ENCODE data around the gene DCC. TPM values are rescaled to one million over a fixed set of nuclear protein-coding genes. Genes with fewer than 3 reads are reported as not detected.

DCC gene
- total RNA-seq, 2 donors from 2014 or later = not detected

GRCh38 chr18:52691841-52692240 is 351.8 kb downstream of the DCC start:
- H3K4me1 Mint-ChIP-seq (ENCODE audit: low read depth in 2 of 2) = no peaks in the 10 kb centered on the region
- H3K27me3 Mint-ChIP-seq = no peaks in the 10 kb centered on the region
- H3K4me3 Mint-ChIP-seq = no peak overlapping the region
- ATAC-seq (no peak), DNase-seq (ENCODE audit: low spot score) (no peak)
- no peak overlapping the region for H3K27ac Mint-ChIP-seq
- H3K36me3 Mint-ChIP-seq = no peaks in the 10 kb centered on the region
- H3K9me3 Mint-ChIP-seq = no peaks in the 10 kb centered on the region

- no peaks in the 10 kb centered on the region for H3K27me3 Mint-ChIP-seq
- H3K9me3 Mint-ChIP-seq = peaks cover 3% of the 10 kb centered on the region
- DNase-seq (ENCODE audit: low spot score) (no peak), ATAC-seq (no peak)
- H3K27ac Mint-ChIP-seq = no peak overlapping the region
- H3K4me1 Mint-ChIP-seq (ENCODE audit: low read depth in 2 of 2) = no peaks in the 10 kb centered on the region
- H3K36me3 Mint-ChIP-seq = no peaks in the 10 kb centered on the region
- H3K4me3 Mint-ChIP-seq = no peak overlapping the region
Observed at GRCh38 chr18:52694804-52695203, 354.8 kb downstream of the DCC start.

- H3K4me1 Mint-ChIP-seq (ENCODE audit: low read depth in 2 of 2) = no peaks in the 10 kb centered on the region
- peaks cover 10% of the 10 kb centered on the region for H3K9me3 Mint-ChIP-seq
- H3K4me3 Mint-ChIP-seq = no peak overlapping the region
- no peak overlapping the region for H3K27ac Mint-ChIP-seq
- peaks cover 4% of the 10 kb centered on the region for H3K36me3 Mint-ChIP-seq
- ATAC-seq (no peak), DNase-seq (ENCODE audit: low spot score) (no peak)
- no peaks in the 10 kb centered on the region for H3K27me3 Mint-ChIP-seq
Observed at GRCh38 chr18:52700116-52700515, 360.1 kb downstream of the DCC start.

GRCh38 chr18:52700816-52701215 is 360.8 kb downstream of the DCC start:
- Mint-ChIP-seq H3K27me3 (no peaks in the 10 kb centered on the region), H3K4me1 (ENCODE audit: low read depth in 2 of 2) (no peaks in the 10 kb centered on the region), H3K36me3 (peaks cover 4% of the 10 kb centered on the region), H3K27ac (no peak overlapping the region), H3K4me3 (no peak overlapping the region), H3K9me3 (peaks cover 14% of the 10 kb centered on the region)
- DNase-seq (ENCODE audit: low spot score) (no peak), ATAC-seq (no peak)

- H3K4me3 Mint-ChIP-seq = no peak overlapping the region
- DNase-seq (ENCODE audit: low spot score) (no peak), ATAC-seq (no peak)
- peaks cover 14% of the 10 kb centered on the region for H3K9me3 Mint-ChIP-seq
- H3K27me3 Mint-ChIP-seq = no peaks in the 10 kb centered on the region
- no peak overlapping the region for H3K27ac Mint-ChIP-seq
- no peaks in the 10 kb centered on the region for H3K4me1 Mint-ChIP-seq (ENCODE audit: low read depth in 2 of 2)
- peaks cover 4% of the 10 kb centered on the region for H3K36me3 Mint-ChIP-seq
Observed at GRCh38 chr18:52701219-52701935, 361.4 kb downstream of the DCC start.

- Mint-ChIP-seq H3K27me3 (no peaks in the 10 kb centered on the region), H3K4me1 (ENCODE audit: low read depth in 2 of 2) (no peaks in the 10 kb centered on the region)
Observed at GRCh38 chr18:52715421-52715820, 375.4 kb downstream of the DCC start.

GRCh38 chr18:52715991-52716390 is 376.0 kb downstream of the DCC start:
- H3K27me3 Mint-ChIP-seq = no peaks in the 10 kb centered on the region
- ATAC-seq (no peak), DNase-seq (ENCODE audit: low spot score) (no peak)
- H3K36me3 Mint-ChIP-seq = no peaks in the 10 kb centered on the region
- no peak overlapping the region for H3K4me3 Mint-ChIP-seq
- no peak overlapping the region for H3K27ac Mint-ChIP-seq
- peaks cover 3% of the 10 kb centered on the region for H3K9me3 Mint-ChIP-seq
- no peaks in the 10 kb centered on the region for H3K4me1 Mint-ChIP-seq (ENCODE audit: low read depth in 2 of 2)

More at GRCh38 chr18:52715421-52715820, 375.4 kb downstream of the DCC start:
- Mint-ChIP-seq H3K4me3 (no peak overlapping the region), H3K36me3 (no peaks in the 10 kb centered on the region), H3K9me3 (peaks cover 3% of the 10 kb centered on the region), H3K27ac (no peak overlapping the region)
- ATAC-seq (no peak), DNase-seq (ENCODE audit: low spot score) (no peak)

- DNase-seq (ENCODE audit: low spot score) = no peak
- Mint-ChIP-seq H3K4me3 (no peak overlapping the region), H3K9me3 (peaks cover 3% of the 10 kb centered on the region), H3K4me1 (ENCODE audit: low read depth in 2 of 2) (no peaks in the 10 kb centered on the region), H3K27me3 (no peaks in the 10 kb centered on the region), H3K27ac (no peak overlapping the region), H3K36me3 (no peaks in the 10 kb centered on the region)
- ATAC-seq = no peak
Observed at GRCh38 chr18:52716973-52717372, 377.0 kb downstream of the DCC start.

- H3K4me3 Mint-ChIP-seq = no peak overlapping the region
- H3K4me1 Mint-ChIP-seq (ENCODE audit: low read depth in 2 of 2) = no peaks in the 10 kb centered on the region
- H3K27ac Mint-ChIP-seq = no peak overlapping the region
- H3K27me3 Mint-ChIP-seq = no peaks in the 10 kb centered on the region
- H3K36me3 Mint-ChIP-seq = no peaks in the 10 kb centered on the region
- ATAC-seq = no peak
- peaks cover 17% of the 10 kb centered on the region for H3K9me3 Mint-ChIP-seq
- DNase-seq (ENCODE audit: low spot score) = no peak
Observed at GRCh38 chr18:52722904-52723303, 382.9 kb downstream of the DCC start.

- ATAC-seq = no peak
- H3K27ac Mint-ChIP-seq = no peak overlapping the region
- H3K36me3 Mint-ChIP-seq = no peaks in the 10 kb centered on the region
- no peaks in the 10 kb centered on the region for H3K4me1 Mint-ChIP-seq (ENCODE audit: low read depth in 2 of 2)
- H3K27me3 Mint-ChIP-seq = no peaks in the 10 kb centered on the region
- DNase-seq (ENCODE audit: low spot score) = no peak
- no peak overlapping the region for H3K4me3 Mint-ChIP-seq
- H3K9me3 Mint-ChIP-seq = peaks cover 17% of the 10 kb centered on the region
Observed at GRCh38 chr18:52723550-52723970, 383.6 kb downstream of the DCC start.

GRCh38 chr18:52730972-52731619 is 391.1 kb downstream of the DCC start:
- no peak for DNase-seq (ENCODE audit: low spot score)
- peaks cover 14% of the 10 kb centered on the region for H3K9me3 Mint-ChIP-seq
- ATAC-seq = no peak
- no peak overlapping the region for H3K27ac Mint-ChIP-seq
- no peaks in the 10 kb centered on the region for H3K27me3 Mint-ChIP-seq
- no peaks in the 10 kb centered on the region for H3K4me1 Mint-ChIP-seq (ENCODE audit: low read depth in 2 of 2)
- H3K36me3 Mint-ChIP-seq = no peaks in the 10 kb centered on the region
- no peak overlapping the region for H3K4me3 Mint-ChIP-seq

- DNase-seq (ENCODE audit: low spot score) (no peak), ATAC-seq (no peak)
- Mint-ChIP-seq H3K4me1 (ENCODE audit: low read depth in 2 of 2) (no peaks in the 10 kb centered on the region), H3K4me3 (no peak overlapping the region), H3K27ac (no peak overlapping the region), H3K36me3 (no peaks in the 10 kb centered on the region), H3K27me3 (no peaks in the 10 kb centered on the region), H3K9me3 (peaks cover 16% of the 10 kb centered on the region)
Observed at GRCh38 chr18:52738946-52739345, 398.9 kb downstream of the DCC start.

- Mint-ChIP-seq H3K4me1 (ENCODE audit: low read depth in 2 of 2) (no peaks in the 10 kb centered on the region), H3K9me3 (peaks cover 3% of the 10 kb centered on the region), H3K27me3 (no peaks in the 10 kb centered on the region), H3K27ac (no peak overlapping the region), H3K36me3 (no peaks in the 10 kb centered on the region), H3K4me3 (no peak overlapping the region)
- ATAC-seq = no peak
- DNase-seq (ENCODE audit: low spot score) = no peak
Observed at GRCh38 chr18:52746986-52747385, 407.0 kb downstream of the DCC start.

- Mint-ChIP-seq H3K36me3 (no peaks in the 10 kb centered on the region), H3K9me3 (peaks cover 4% of the 10 kb centered on the region), H3K4me1 (ENCODE audit: low read depth in 2 of 2) (no peaks in the 10 kb centered on the region), H3K27me3 (no peaks in the 10 kb centered on the region), H3K4me3 (no peak overlapping the region), H3K27ac (no peak overlapping the region)
- DNase-seq (ENCODE audit: low spot score) (no peak), ATAC-seq (no peak)
Observed at GRCh38 chr18:52747869-52748268, 407.9 kb downstream of the DCC start.

All from natural killer cell treated with Interleukin-12 subunit alpha and Interleukin-12 subunit beta and Interleukin-15 and Interleukin-18, amount 100 ng/mL, for 72 hours (primary cell).